ENCODE measurements around the gene ENPP3. TPM values are rescaled to one million over a fixed set of nuclear protein-coding genes. Genes with fewer than 3 reads are reported as not detected.

ENPP3 gene
- total and polyA plus RNA-seq, 10 of the 15 experiments (the other 5 are each of a cell fraction or from before 2014, with no cell fraction given), result 0.01 TPM; not detected in 9

DNA sequence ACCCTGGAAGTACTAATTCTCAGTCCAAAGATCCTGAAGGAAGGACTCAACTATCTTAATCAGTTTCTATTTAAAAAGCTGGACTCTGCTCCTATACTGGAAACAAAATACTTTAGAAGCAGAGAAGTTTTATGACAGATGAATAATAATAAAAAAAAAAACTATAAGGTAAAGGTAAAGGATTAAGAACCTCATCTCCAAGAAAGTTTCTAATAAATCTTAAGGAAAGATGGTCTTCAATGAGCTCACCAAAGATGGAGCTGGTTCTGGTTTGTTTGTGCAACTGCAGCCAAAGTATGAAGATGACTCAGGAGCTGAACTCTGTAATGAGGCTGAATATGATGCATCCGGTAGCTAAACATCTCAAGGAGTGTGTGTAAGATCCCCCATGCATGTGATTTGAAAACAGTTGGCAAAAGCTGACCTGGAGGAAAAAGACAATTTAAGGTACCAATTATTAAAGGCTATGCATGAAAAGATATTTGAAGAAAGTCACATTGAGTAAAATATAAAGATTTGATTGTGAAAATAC, 34.3 kb upstream of the ENPP3 start (continued):
- TF ChIP-seq, protein P1, sequence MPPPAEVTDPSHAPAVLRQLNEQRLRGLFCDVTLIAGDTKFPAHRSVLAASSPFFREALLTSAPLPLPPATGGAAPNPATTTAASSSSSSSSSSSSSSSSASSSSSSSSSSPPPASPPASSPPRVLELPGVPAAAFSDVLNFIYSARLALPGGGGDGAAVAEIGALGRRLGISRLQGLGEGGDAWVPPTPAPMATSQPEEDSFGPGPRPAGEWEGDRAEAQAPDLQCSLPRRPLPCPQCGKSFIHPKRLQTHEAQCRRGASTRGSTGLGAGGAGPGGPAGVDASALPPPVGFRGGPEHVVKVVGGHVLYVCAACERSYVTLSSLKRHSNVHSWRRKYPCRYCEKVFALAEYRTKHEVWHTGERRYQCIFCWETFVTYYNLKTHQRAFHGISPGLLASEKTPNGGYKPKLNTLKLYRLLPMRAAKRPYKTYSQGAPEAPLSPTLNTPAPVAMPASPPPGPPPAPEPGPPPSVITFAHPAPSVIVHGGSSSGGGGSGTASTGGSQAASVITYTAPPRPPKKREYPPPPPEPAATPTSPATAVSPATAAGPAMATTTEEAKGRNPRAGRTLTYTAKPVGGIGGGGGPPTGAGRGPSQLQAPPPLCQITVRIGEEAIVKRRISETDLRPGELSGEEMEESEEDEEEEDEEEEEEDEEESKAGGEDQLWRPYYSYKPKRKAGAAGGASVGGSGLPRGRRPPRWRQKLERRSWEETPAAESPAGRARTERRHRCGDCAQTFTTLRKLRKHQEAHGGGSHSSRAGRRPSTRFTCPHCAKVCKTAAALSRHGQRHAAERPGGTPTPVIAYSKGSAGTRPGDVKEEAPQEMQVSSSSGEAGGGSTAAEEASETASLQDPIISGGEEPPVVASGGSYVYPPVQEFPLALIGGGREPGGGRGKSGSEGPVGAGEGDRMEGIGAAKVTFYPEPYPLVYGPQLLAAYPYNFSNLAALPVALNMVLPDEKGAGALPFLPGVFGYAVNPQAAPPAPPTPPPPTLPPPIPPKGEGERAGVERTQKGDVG (CRISPR knock-in tag; IDR thresholded peaks at IDR 0.05), result no peak
- TF ChIP-seq JUNB (IDR thresholded peaks at IDR 0.05) (no peak), SIX5 (IDR thresholded peaks at IDR 0.05; ENCODE audit: low read depth, low read length, severe bottlenecking) (no peak), TARDBP (IDR thresholded peaks at IDR 0.05; ENCODE audit: borderline replicate concordance) (no peak)

DNA sequence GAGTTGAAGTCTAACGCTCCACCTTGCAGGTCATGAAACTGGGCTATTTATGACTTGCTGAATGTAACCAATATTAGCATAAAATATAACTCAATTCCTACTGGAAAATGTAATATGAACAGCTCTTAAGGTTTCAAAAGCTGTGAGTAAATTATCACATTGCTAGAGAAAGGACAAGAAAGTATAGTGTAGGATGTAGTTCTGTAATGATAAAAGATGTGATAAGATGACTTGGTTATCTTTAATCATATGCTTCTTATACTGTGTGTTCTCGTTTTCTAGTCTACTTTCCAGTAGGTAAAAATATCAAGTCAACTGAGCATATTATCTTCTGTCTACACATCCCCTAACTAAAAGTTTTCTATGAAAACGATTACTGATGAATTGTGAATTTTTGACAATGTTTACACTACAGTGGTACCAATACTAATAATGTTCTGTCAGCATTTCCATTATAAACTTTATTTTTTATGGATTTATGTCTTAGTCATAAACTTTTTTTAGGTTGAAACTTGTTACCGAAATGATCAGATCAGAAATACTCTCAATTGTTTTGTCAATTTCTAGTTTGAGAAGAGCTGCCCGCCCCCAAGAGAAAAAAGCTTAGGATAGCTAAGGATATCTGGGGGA, 23.7 kb upstream of the ENPP3 start:
- intact Hi-C loops (cut with micrococcal nuclease; ENCODE audit: unreplicated experiment), result no loop called here
- H3K4me3 ChIP-seq, result no peak overlapping the region
- no peaks in the 10 kb centered on the region for H3K9me3 ChIP-seq (replicated peaks; ENCODE audit: control insufficient read depth, insufficient read depth, low read length)
- RAD21 ChIA-PET (ENCODE audit: unreplicated experiment), result interaction anchor here (1.0 kb wide), 1 partner anchor 15 kb away, joined by 4 read pairs; the partner anchor contains the start of gene MED23
- no peaks in the 10 kb centered on the region for H3K4me1 ChIP-seq (ENCODE audit: control insufficient read depth, insufficient read depth, low read length)
- H3K79me2 ChIP-seq (ENCODE audit: control insufficient read depth, insufficient read depth, low read length), result no peaks in the 10 kb centered on the region
- in situ Hi-C loops (cut with MboI), result no loop called here
- no TSS peak for BruUV-seq (replicated peaks)
- CTCF ChIA-PET, result interaction anchor here (2.0 to 4.0 kb wide), 2 partner anchors 9 to 15 kb away, joined by 6 to 26 read pairs; partner anchors contain the start of gene MED23
- H4K20me1 ChIP-seq (ENCODE audit: control insufficient read depth, insufficient read depth), result no peaks in the 10 kb centered on the region
- no peak overlapping the region for H3K9ac ChIP-seq (ENCODE audit: control insufficient read depth, insufficient read depth, low read length)
- H2AFZ ChIP-seq (ENCODE audit: control insufficient read depth, low read depth, low read length), result no peak overlapping the region
- H3K36me3 ChIP-seq (ENCODE audit: control insufficient read depth in 2 of 2, insufficient read depth in 2 of 2, low read length in 1 of 2), result peaks cover 2 to 17% of the 10 kb centered on the region in 2 experiments
- no peak for DNase-seq (ENCODE audit: low read depth, low spot score)
- no peak overlapping the region for H3K4me2 ChIP-seq (ENCODE audit: control insufficient read depth, insufficient read depth)
- H3K27me3 ChIP-seq (replicated peaks in 1 of 2; ENCODE audit: control insufficient read depth in 2 of 2, insufficient read depth in 2 of 2, low read length in 1 of 2), result no peaks in the 10 kb centered on the region
- WGBS (ENCODE audit: insufficient coverage, insufficient replicate concordance, low lambda C conversion rate, missing lambda C conversion rate), result over 99% methylated on average over 5 of the region's 5 CpGs
- ATAC-seq, result no peak
- H3K27ac ChIP-seq (ENCODE audit: control insufficient read depth, insufficient read depth), result no peak overlapping the region
- SMC1A ChIA-PET (ENCODE audit: uncharacterized antibody, unreplicated experiment), result interaction anchor here (0.8 to 1.4 kb wide), 4 partner anchors 9 to 43 kb away, joined by 3 to 6 read pairs (median 3); partner anchors contain the start of gene MED23
- FAIRE-seq, result peak; percentile 35
- POLR2A ChIA-PET, result no interaction called here
- no peak for TF ChIP-seq IRF4 (IDR thresholded peaks at IDR 0.05; ENCODE audit: low read depth, low read length)
- no peak for TF ChIP-seq TARDBP (IDR thresholded peaks at IDR 0.05; ENCODE audit: borderline replicate concordance)
- no peak for TF ChIP-seq RELA (IDR thresholded peaks at IDR 0.05; ENCODE audit: borderline replicate concordance, partially characterized antibody)
- no peak for TF ChIP-seq SUZ12 (IDR thresholded peaks at IDR 0.05; ENCODE audit: unreplicated experiment)
- no peak for TF ChIP-seq NFYB (IDR thresholded peaks at IDR 0.05; ENCODE audit: insufficient read depth, low read depth, low read length)
- no peak for TF ChIP-seq MTA2 (IDR thresholded peaks at IDR 0.05; ENCODE audit: low read depth)
- no peak for TF ChIP-seq JUND (IDR thresholded peaks at IDR 0.05; ENCODE audit: low read depth, low read length)
- no peak for TF ChIP-seq BACH1 (IDR thresholded peaks at IDR 0.05; ENCODE audit: borderline replicate concordance)
- TF ChIP-seq SMAD1 (IDR thresholded peaks at IDR 0.05; ENCODE audit: low read depth, partially characterized antibody), result no peak
- no peak for TF ChIP-seq HDAC6 (IDR thresholded peaks at IDR 0.05; ENCODE audit: unreplicated experiment)
- TF ChIP-seq MTA3 (IDR thresholded peaks at IDR 0.05; ENCODE audit: borderline replicate concordance, low read length), result no peak
- TF ChIP-seq, protein P2, sequence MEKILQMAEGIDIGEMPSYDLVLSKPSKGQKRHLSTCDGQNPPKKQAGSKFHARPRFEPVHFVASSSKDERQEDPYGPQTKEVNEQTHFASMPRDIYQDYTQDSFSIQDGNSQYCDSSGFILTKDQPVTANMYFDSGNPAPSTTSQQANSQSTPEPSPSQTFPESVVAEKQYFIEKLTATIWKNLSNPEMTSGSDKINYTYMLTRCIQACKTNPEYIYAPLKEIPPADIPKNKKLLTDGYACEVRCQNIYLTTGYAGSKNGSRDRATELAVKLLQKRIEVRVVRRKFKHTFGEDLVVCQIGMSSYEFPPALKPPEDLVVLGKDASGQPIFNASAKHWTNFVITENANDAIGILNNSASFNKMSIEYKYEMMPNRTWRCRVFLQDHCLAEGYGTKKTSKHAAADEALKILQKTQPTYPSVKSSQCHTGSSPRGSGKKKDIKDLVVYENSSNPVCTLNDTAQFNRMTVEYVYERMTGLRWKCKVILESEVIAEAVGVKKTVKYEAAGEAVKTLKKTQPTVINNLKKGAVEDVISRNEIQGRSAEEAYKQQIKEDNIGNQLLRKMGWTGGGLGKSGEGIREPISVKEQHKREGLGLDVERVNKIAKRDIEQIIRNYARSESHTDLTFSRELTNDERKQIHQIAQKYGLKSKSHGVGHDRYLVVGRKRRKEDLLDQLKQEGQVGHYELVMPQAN (conservative IDR thresholded peaks at IDR 0.05), result no peak

Measured in GM12878 (cell line).